ENCODE measurements around the gene ENAH.
A peak's percentile ranks its signal among the peaks of the same experiment; 100 is the strongest.

ENAH gene

DNA sequence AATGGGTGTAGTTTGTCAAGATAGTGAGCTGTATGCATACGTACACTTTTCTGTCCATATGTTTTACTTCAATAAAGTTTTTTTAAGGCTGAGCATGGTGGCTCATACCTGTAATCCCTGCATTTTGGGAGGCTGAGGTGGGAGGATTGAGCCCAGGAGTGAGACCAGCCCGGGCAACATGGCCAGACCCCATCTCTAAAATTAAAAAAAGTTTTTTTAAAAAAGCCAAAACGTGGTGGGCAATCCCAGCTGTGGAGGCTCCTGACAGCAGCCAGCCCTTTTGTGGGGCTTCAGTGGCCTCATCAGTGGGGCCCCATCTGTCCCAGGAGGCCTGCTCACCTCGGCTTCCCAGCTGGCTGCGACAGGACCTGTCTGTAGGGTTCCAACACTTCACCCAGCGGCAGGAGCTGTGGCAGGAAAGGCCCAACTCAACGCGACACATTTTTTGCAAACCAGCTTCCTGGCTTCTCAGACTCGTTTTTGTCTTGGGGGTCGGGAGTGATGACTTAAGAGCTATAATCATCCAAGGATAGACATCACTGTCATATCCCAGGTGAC is 168.2 kb downstream of the ENAH start:
- ATAC-seq (replicated peaks) = no peak
- no peaks in the 10 kb centered on the region for H3K9me3 Mint-ChIP-seq
- H3K4me1 Mint-ChIP-seq (ENCODE audit: low read depth in 2 of 2) = peaks cover 0 to 3% of the 10 kb centered on the region in 2 donors
- no peaks in the 10 kb centered on the region for H3K36me3 Mint-ChIP-seq (ENCODE audit: insufficient read depth)
- no peak for DNase-seq
- peaks cover 18 to 31% of the 10 kb centered on the region in 2 donors for H3K27me3 Mint-ChIP-seq
- H3K4me3 Mint-ChIP-seq = no peak overlapping the region
- no peak overlapping the region for H3K27ac Mint-ChIP-seq

DNA sequence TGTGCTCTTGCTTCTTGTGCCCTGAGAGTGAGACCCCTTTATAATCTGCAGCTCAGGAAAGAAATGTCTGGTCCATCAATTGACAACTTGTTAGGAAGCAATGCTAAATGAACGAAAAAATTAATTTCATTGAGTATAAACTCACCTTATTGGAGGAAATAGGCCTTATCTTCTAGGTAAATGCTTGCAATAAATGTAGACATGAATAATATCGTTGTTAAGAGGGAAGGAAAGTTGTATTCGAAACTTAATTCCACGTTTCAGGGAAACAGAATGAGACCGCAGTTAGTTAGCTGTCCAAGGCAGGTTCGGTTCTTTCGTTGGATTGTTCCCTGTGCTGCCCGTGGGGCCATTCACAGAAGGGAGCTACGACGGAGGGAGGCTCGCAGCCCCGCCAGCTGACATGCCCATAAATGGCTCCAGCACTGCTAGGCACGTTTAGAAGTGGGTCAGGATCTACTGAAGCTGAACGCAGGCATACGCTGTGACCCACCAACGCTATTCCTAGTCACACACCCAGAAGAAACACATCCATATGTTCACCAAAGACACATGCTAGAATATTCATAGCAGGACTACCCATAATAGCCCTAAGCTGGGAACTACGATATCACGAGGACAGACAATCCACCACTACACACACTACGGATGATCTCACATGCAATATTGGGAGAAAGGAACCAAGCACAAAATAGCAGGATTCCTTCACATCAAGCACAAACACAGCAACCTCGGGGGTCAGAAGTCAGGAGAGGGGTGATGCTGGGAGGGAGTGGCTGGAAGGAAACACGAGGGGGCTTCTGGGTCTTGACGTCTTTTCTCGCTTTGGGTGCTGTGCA is 168.9 kb downstream of the ENAH start:
- Mint-ChIP-seq H3K36me3 (ENCODE audit: insufficient read depth) (no peaks in the 10 kb centered on the region), H3K9me3 (no peaks in the 10 kb centered on the region), H3K4me1 (ENCODE audit: low read depth in 2 of 2) (peaks cover 0 to 3% of the 10 kb centered on the region in 2 donors), H3K27ac (no peak overlapping the region), H3K27me3 (peaks cover 18 to 27% of the 10 kb centered on the region in 2 donors), H3K4me3 (no peak overlapping the region)
- ATAC-seq (replicated peaks) (no peak), DNase-seq (no peak)

DNA sequence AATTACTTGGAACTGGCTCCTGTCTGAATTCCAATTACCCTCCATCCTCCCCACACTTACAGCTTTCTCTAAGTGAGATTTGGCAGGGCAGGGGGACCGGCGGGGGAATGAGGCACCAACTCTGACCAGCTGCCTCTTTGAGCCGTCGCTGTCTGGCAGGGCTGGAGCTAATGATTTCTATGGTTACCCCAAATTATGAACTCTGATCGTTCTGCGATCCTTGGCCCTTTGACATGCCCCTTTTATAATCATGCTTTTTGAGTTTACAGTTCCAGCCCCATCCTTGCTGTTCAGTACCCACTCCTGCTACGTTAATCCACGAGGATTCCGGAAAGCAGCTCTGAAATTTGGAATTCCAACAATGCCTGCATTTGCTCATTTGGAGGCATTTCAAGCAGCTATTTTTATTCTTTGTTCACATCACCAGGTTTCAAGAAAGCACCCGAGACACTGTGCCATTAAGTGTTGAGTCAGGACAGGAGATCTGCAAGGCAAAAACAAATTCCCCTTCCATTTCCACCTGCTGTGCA is 170.4 kb downstream of the ENAH start:
- Mint-ChIP-seq H3K4me1 (ENCODE audit: low read depth in 2 of 2) (peaks cover 7 to 11% of the 10 kb centered on the region in 2 donors), H3K4me3 (no peak overlapping the region), H3K27ac (no peak overlapping the region), H3K36me3 (ENCODE audit: insufficient read depth) (no peaks in the 10 kb centered on the region), H3K27me3 (peaks cover 18 to 26% of the 10 kb centered on the region in 2 donors), H3K9me3 (no peaks in the 10 kb centered on the region)
- ATAC-seq (replicated peaks) (no peak), DNase-seq (no peak)

DNA sequence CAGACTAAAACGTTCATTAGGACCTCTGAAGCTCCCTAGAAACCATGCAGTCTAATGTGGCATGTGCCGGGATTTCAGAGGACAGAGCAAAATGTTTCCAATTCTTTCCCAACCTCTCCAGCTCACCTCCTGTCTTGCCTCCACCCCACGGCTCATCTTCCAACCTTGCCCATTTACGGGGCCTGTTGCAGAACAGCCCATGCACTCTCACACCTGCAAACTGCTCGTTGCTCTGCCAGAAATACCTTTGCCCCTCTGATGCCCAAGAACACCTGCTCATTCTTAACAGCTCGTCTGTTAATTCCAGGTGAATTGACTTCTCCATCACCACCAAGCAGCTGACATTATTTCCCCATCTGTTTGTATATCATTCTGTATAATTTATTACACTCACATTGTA is 171.2 kb downstream of the ENAH start:
- Mint-ChIP-seq H3K27ac (no peak overlapping the region), H3K4me1 (ENCODE audit: low read depth in 2 of 2) (peaks cover 10 to 16% of the 10 kb centered on the region in 2 donors), H3K4me3 (no peak overlapping the region), H3K27me3 (peaks cover 18 to 26% of the 10 kb centered on the region in 2 donors), H3K36me3 (ENCODE audit: insufficient read depth) (no peaks in the 10 kb centered on the region), H3K9me3 (no peaks in the 10 kb centered on the region)
- DNase-seq = no peak
- ATAC-seq (replicated peaks) = no peak

DNA sequence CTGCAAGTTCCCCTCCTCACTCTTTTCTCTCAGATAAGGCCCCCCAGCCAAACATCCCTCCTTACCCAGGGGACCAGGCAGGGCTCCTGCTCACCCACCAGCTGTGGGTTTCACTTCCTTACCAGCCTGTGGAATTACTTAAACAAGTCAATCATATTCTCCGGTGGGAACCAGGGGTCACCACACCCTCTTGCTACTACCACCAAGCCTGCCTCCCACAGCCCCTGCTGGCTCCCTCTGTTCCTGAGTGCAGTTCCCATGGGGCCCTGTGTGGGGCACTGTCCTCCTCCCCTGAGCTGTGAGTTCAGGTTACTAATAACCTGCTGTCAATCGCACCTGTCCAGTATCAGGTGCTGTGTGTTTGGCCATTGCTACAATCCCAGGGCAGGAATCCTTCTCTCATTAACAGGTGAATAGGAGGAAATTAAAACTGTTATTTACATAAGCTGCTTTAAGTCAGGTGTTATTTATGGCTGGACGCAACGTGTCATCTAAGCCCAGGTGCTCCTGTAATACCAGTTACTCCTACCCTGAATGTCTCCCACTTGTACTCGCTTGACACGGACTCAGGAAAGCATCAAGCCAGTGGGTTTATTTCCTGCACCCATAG is 172.0 kb downstream of the ENAH start:
- Mint-ChIP-seq H3K27me3 (peaks cover 18 to 26% of the 10 kb centered on the region in 2 donors), H3K9me3 (no peaks in the 10 kb centered on the region), H3K4me1 (ENCODE audit: low read depth in 2 of 2) (peaks cover 10 to 20% of the 10 kb centered on the region in 2 donors), H3K4me3 (no peak overlapping the region), H3K36me3 (ENCODE audit: insufficient read depth) (no peaks in the 10 kb centered on the region), H3K27ac (no peak overlapping the region)
- DNase-seq (peak; percentile 46 to 48 (median 46)), ATAC-seq (replicated peaks) (peak; percentile 76)

DNA sequence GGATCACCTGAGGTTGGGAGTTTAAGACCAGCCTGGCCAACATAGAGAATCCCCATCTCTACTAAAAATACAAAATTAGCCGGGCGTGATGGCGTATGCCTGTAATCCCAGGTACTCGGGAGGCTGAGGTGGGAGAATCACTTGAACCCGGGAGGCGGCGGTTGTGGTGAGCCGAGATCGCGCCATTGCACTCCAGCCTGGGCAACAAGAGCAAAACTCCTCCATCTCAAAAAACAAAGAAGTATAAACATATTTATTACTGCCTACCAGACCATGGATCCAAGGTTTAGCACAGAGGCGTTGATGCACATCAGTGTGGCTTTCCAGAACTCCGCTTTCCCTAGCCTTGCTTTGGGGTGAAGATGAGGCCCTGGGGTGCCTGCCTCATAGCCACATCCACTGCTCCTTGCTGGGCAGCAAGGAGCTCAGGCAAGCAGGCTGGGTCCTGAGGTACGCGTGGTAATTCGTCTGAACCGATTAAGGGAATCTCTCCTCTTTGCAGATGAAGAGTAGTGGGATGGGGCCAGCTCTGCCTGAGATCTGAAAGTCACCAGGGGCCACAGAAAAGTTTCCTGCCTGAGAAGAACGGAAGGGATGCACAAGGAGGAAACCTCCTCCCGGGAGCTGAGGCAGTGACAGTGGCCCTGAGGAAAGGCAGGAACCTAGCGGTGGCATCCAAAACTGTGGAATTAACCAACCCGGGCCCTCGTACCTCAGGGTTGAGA is 172.8 kb downstream of the ENAH start:
- peaks cover 18 to 26% of the 10 kb centered on the region in 2 donors for H3K27me3 Mint-ChIP-seq
- no peak overlapping the region for H3K4me3 Mint-ChIP-seq
- H3K27ac Mint-ChIP-seq = no peak overlapping the region

DNA sequence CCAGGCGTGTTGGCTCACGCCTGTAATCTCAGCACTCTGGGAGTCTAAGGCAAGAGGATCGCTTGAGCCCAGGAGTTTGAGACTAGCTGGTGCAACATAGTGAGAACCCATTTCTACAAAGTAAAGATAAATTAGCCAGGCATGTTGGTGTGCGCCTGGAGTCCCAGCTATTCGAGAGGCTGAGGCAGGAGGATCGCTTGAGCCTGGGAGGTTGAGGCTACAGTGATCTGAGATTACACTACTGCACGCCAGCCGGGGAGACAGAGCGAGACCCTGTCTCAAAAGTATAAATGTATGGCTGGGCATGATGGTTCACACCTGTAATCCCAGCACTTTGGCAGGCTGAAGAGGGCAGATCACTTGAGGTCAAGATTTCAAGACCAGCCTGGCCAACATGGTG is 173.6 kb downstream of the ENAH start:
- no peak for ATAC-seq (replicated peaks)
- Mint-ChIP-seq H3K9me3 (no peaks in the 10 kb centered on the region), H3K27ac (no peak overlapping the region), H3K36me3 (ENCODE audit: insufficient read depth) (no peaks in the 10 kb centered on the region), H3K4me3 (no peak overlapping the region), H3K4me1 (ENCODE audit: low read depth in 2 of 2) (peaks cover 14 to 25% of the 10 kb centered on the region in 2 donors), H3K27me3 (peaks cover 14 to 23% of the 10 kb centered on the region in 2 donors)
- DNase-seq = no peak

More for the DNA sequence above, 172.8 kb downstream of the ENAH start:
- H3K4me1 Mint-ChIP-seq (ENCODE audit: low read depth in 2 of 2) = peaks cover 10 to 20% of the 10 kb centered on the region in 2 donors
- ATAC-seq (replicated peaks) = no peak
- DNase-seq = no peak
- H3K9me3 Mint-ChIP-seq = no peaks in the 10 kb centered on the region
- H3K36me3 Mint-ChIP-seq (ENCODE audit: insufficient read depth) = no peaks in the 10 kb centered on the region

DNA sequence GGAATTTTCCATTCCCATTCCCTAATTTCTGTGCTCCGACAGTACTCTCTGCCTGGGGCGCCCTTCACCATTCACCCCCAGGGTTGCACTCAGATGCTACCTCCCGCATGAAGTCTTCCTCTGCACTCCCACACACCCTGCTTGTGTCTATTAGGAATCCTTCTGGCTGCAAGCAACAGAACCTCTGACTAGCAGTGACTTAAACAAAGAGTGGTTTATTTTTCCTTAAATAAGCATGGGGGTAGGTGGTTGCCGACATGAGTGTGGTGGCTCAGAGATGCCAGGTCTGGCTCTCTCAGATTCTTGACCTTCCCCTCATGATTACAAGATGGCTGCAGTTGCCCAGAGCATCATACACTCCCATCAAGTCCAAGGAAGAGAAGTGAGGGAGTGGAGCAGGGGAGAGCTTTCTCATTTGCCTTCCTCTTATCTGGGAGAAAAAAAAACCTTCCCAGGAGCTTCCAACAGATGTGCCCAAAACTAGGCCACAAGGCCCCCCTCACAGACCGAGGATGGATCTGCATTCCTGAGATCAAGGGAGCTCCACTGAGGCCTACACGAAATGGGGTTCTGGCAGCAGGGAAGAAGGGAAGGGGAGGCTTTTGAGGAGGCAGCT is 175.5 kb downstream of the ENAH start:
- Mint-ChIP-seq H3K4me3 (peak overlapping the region in 1 of 2 donors; percentile 42), H3K4me1 (ENCODE audit: low read depth in 2 of 2) (peaks cover 22 to 36% of the 10 kb centered on the region in 2 donors), H3K27me3 (peaks cover under 1 to 5% of the 10 kb centered on the region in 2 donors), H3K27ac (peak overlapping the region; percentile 64 to 80), H3K36me3 (ENCODE audit: insufficient read depth) (peaks cover 3% of the 10 kb centered on the region), H3K9me3 (no peaks in the 10 kb centered on the region)
- no peak for ATAC-seq (replicated peaks)
- DNase-seq = no peak

DNA sequence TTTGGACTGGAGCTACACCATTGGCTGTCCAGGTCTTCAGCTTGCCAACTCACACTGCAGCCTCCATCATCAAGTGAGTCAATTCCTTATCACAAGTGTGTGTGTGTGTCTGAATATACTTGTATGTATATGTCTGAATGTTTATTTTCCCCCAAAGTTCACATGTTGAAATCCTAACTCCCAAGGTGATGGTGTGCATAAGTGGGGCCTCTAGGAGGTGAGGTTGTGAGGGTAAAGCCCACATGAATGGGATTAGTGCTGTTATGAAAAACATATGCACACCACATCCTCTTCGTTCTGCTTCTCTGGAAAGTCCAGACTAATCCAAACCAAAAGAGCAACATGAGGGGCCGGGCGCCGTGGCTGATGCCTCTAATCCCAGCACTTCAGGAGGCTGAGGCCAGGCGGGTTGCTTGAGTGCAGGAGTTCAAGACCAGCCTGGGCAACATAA is 176.4 kb downstream of the ENAH start:
- no peak overlapping the region for H3K4me3 Mint-ChIP-seq
- H3K4me1 Mint-ChIP-seq (ENCODE audit: low read depth in 2 of 2) = peaks cover 22 to 35% of the 10 kb centered on the region in 2 donors
- H3K27ac Mint-ChIP-seq = peak overlapping the region; percentile 53 to 64
- ATAC-seq (replicated peaks) (no peak), DNase-seq (no peak)
- H3K36me3 Mint-ChIP-seq (ENCODE audit: insufficient read depth) = peaks cover 5% of the 10 kb centered on the region
- H3K27me3 Mint-ChIP-seq = peaks cover 0 to under 1% of the 10 kb centered on the region in 2 donors
- no peaks in the 10 kb centered on the region for H3K9me3 Mint-ChIP-seq

DNA sequence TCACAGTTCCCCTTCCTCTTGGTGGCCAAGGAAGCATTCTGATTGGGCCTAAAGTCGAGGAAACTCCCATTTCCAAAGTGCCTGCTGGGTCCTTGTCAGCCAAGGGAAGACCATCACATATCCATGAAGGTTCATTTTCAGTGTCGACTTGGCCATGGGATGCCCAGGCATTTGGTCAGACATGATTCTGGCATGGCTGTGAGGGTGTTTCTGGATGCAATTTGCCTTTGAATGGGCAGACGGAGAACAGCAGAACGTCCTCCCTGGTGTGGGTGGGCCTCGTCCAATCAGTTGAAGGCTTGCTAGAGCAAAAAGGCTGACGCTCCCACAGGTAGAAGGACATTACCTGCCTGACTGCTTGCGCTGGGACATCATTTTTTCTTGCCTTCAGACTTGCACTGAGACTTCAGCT is 176.8 kb downstream of the ENAH start:
- H3K27ac Mint-ChIP-seq = no peak overlapping the region

DNA sequence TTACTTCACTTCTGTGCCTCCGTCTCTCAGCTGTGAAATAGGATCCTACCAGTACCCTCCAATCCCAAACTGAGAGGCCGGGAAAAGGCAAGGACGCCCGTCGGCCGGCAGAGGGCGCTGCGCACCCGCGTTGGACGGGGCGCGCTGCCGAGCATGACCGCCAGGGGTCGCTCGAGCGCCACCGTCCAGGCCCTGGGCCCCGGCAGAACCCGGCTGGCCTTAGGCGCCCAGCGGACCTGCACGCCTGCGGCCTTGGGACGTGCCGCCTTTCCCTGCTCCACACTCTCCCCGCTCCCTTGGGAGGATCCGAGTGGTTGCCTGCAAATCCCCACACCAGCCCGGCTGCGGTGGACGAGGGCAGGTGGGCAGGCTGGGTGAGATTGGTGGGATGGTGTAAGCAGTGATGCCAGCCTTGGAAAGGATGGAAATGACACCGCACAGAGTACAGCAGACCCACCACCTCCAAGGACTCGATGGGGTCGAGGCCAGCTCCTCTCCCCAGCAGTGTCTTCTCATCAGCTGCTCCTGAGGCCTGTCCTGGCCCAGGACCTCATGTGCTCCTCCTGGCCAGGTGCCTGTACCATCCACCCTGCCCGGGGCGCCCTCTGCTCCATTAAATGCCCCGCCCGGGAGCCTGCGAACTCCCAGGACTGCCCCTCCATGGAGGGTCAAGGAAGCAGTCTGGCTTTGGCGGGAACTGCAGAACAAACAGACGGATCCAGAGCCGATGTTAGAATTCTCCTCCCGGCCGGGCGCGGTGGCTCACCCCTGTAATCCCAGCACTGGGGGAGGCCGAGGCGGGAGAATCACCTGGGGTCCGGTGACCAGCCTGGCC is 177.7 kb downstream of the ENAH start:
- Mint-ChIP-seq H3K4me1 (ENCODE audit: low read depth in 2 of 2) (peaks cover 22 to 37% of the 10 kb centered on the region in 2 donors), H3K27me3 (no peaks in the 10 kb centered on the region), H3K36me3 (ENCODE audit: insufficient read depth) (peaks cover 5% of the 10 kb centered on the region), H3K4me3 (peak overlapping the region in 1 of 2 donors; percentile 38), H3K9me3 (no peaks in the 10 kb centered on the region), H3K27ac (no peak overlapping the region)
- ATAC-seq (replicated peaks) (peak; percentile 88), DNase-seq (peak; percentile 62 to 77 (median 72))

More for the DNA sequence above, 176.8 kb downstream of the ENAH start:
- Mint-ChIP-seq H3K36me3 (ENCODE audit: insufficient read depth) (peaks cover 5% of the 10 kb centered on the region), H3K9me3 (no peaks in the 10 kb centered on the region), H3K4me1 (ENCODE audit: low read depth in 2 of 2) (peaks cover 22 to 36% of the 10 kb centered on the region in 2 donors), H3K4me3 (no peak overlapping the region), H3K27me3 (no peaks in the 10 kb centered on the region)
- DNase-seq (no peak), ATAC-seq (replicated peaks) (no peak)

DNA sequence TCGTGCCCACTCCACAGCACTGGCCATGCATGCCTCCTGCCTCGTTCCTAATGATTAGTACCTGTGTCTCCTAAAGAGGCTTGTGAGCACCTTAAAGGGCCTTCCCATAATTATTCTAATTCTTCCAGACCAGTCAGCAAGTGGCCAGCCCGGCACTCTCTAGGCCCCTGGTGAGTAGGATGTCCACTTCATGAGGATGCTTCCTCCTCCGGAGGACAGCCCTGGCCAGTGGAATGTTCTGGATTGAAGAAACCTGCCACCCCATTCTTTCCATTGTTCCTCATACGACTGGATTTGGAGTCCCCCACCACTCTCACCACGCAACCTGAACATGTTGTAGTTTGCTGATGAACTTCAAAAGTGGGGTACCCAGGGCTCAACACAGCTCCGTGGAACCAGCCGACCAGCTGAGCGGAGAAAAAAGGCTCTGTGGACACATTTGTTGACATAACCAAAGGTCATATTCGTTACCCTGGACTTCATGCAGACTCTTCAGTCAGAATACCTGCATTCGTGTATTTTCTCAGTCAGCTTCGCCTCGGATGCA is 178.4 kb downstream of the ENAH start:
- DNase-seq (peak in 1 of 3 experiments; percentile 24), ATAC-seq (replicated peaks) (no peak)
- Mint-ChIP-seq H3K4me3 (no peak overlapping the region), H3K27ac (peak overlapping the region; percentile 46 to 70), H3K9me3 (no peaks in the 10 kb centered on the region), H3K36me3 (ENCODE audit: insufficient read depth) (peaks cover 5% of the 10 kb centered on the region), H3K4me1 (ENCODE audit: low read depth in 2 of 2) (peaks cover 22 to 37% of the 10 kb centered on the region in 2 donors), H3K27me3 (no peaks in the 10 kb centered on the region)

Measured in effector memory CD8-positive, alpha-beta T cell (primary cell).